HepG2 (cell line): ENCODE measurements around the gene NPNT. TPM values are rescaled to one million over a fixed set of nuclear protein-coding genes. Genes with fewer than 3 reads are reported as not detected.

Source experiments
- ATAC-seq: fragments of 200-7000 bp; cut with Tn5 transposase; 3 replicates; pipeline ENCODE4 v1.9.1; 2020; ENCODE audit warnings: mild to moderate bottlenecking, moderate library complexity
- BruUV-seq: library from RNA; stranded (reverse); fragments of 400-500 nt; replicated peaks from 2 replicates; lab custom pipeline; 2021; lab: Mats Ljungman, UMichigan
- CTCF ChIA-PET: fragments of 300-600 bp; formaldehyde crosslinking; extraction: SDS; loops from one replicate; lab custom pipeline; 2021; ENCODE audit warnings: low total read pairs, inconsistent platforms, low intra/inter-chr PET ratio; lab: Yijun Ruan, JAX
- POLR2A ChIA-PET: fragments of 350-600 bp; sonication (Branson Sonifier 250); formaldehyde crosslinking; loops from one replicate; lab custom pipeline; 2020; ENCODE audit warnings: antibody characterized with exemption, inconsistent platforms; lab: Yijun Ruan, JAX
- DNase-seq: peaks from one replicate; pipeline ENCODE4 v3.0.0-alpha.2; 2015; ENCODE audit warnings: low spot score
- FAIRE-seq: peaks from 3 replicates; lab custom pipeline; 2011; peaks lifted over from hg19 to GRCh38; lab: Jason Lieb, UNC
- H2AFZ ChIP-seq: one replicate; pipeline ENCODE4 v1.6.1; 2011; ENCODE audit warnings: low read length, inconsistent platforms
- H3K27ac ChIP-seq: fragments of 300-600 bp; 3 replicates; pipeline ENCODE4 v1.8.0; 2011; ENCODE audit warnings: mixed run types, mild to moderate bottlenecking, mixed read lengths, low read length, inconsistent platforms; ENCODE audit not compliant: insufficient read depth; ENCODE audit errors: extremely low read length
- H3K27me3 ChIP-seq, 2 experiments: fragments of 200-600 bp in 1 of 2; 2 replicates in 1 of 2; 3 replicates in 1 of 2; pipeline versions ENCODE4 v1.6.0 to v1.8.0; 2011; ENCODE audit warnings: low read length in 2 of 2, mild to moderate bottlenecking in 2 of 2, moderate library complexity in 2 of 2, inconsistent platforms in 1 of 2; ENCODE audit not compliant: insufficient read depth in 2 of 2, control insufficient read depth in 1 of 2
- H3K36me3 ChIP-seq, 2 experiments: fragments of 200-600 bp in 1 of 2; replicated peaks in 1 of 2; 2 replicates in 1 of 2; 3 replicates in 1 of 2; pipeline versions ENCODE4 v1.5.1 to v1.8.0; 2011; ENCODE audit warnings: low read length in 2 of 2, inconsistent platforms in 1 of 2; ENCODE audit not compliant: insufficient read depth in 2 of 2, control insufficient read depth in 1 of 2
- H3K4me1 ChIP-seq: 2 replicates; pipeline ENCODE4 v1.5.1; 2012; ENCODE audit warnings: low read length, inconsistent platforms; ENCODE audit not compliant: insufficient read depth
- H3K4me2 ChIP-seq: 2 replicates; pipeline ENCODE4 v1.6.0; 2011; ENCODE audit warnings: low read depth, low read length, inconsistent platforms
- H3K4me3 ChIP-seq, 3 experiments: fragments of 200-600 bp in 1 of 3; sonication (generic), shearing (Covaris generic) in 1 of 3; replicated peaks in 1 of 3; 2 replicates each; pipeline ENCODE4 v1.5.1; 2011 to 2016; ENCODE audit warnings: low read length in 3 of 3, inconsistent platforms in 2 of 3, low read depth in 2 of 3, mild to moderate bottlenecking in 2 of 3, control low read depth in 1 of 3, mixed read lengths in 1 of 3; ENCODE audit not compliant: insufficient read depth in 1 of 3
- H3K79me2 ChIP-seq: one replicate; pipeline ENCODE4 v1.6.1; 2011; ENCODE audit warnings: low read length, inconsistent platforms; ENCODE audit not compliant: insufficient read depth
- H3K9ac ChIP-seq: 2 replicates; pipeline ENCODE4 v1.6.0; 2011; ENCODE audit warnings: mild to moderate bottlenecking, low read depth, low read length, inconsistent platforms; ENCODE audit not compliant: insufficient read depth
- H3K9me3 ChIP-seq: 2 replicates; pipeline ENCODE4 v1.5.1; 2012; ENCODE audit warnings: mild to moderate bottlenecking, low read length
- H4K20me1 ChIP-seq: 2 replicates; pipeline ENCODE4 v1.6.0; 2011; ENCODE audit warnings: inconsistent platforms, mild to moderate bottlenecking, low read length, moderate library complexity; ENCODE audit not compliant: insufficient read depth
- CEBPB ChIP-seq: IDR thresholded peaks from 2 replicates; pipeline ENCODE4 v1.6.1; 2011; ENCODE audit warnings: low read depth, low read length, improper control_type of control experiment, borderline replicate concordance
- CEBPG ChIP-seq: IDR thresholded peaks from 2 replicates; pipeline ENCODE4 v1.6.1; 2016
- GATAD2A ChIP-seq: IDR thresholded peaks from 2 replicates; pipeline ENCODE4 v1.6.1; 2016
- GZF1 ChIP-seq: sonication (generic); formaldehyde crosslinking; IDR thresholded peaks from 2 replicates; pipeline ENCODE4 v1.5.1; 2020; ENCODE audit warnings: mild to moderate bottlenecking, missing genetic modification reagents
- NR2C2 ChIP-seq: sonication (generic); formaldehyde crosslinking; IDR thresholded peaks from 2 replicates; pipeline ENCODE4 v1.4.0; 2020; ENCODE audit warnings: missing genetic modification reagents, mild to moderate bottlenecking, moderate library complexity, borderline replicate concordance
- PAF1 ChIP-seq: IDR thresholded peaks from 2 replicates; pipeline ENCODE4 v1.6.1; 2016; ENCODE audit warnings: missing genetic modification reagents, missing compliant biosample characterization
- SOX6 ChIP-seq, 2 experiments: fragments of 450-650 bp in 1 of 2; sonication (generic) in 1 of 2; formaldehyde crosslinking in 1 of 2; IDR thresholded peaks; 2 replicates each; pipeline versions ENCODE4 v1.4.0 to v1.6.1; 2017 to 2020; ENCODE audit warnings: antibody characterized with exemption in 1 of 2, mild to moderate bottlenecking in 1 of 2, missing genetic modification reagents in 1 of 2
- ZNF446 ChIP-seq: sonication (generic); formaldehyde crosslinking; IDR thresholded peaks from 2 replicates; pipeline ENCODE4 v1.5.0; 2020; ENCODE audit warnings: mild to moderate bottlenecking, missing genetic modification reagents
- ZNF484 ChIP-seq: sonication (generic); formaldehyde crosslinking; IDR thresholded peaks from 2 replicates; pipeline ENCODE4 v1.5.1; 2020; ENCODE audit warnings: mild to moderate bottlenecking, low read depth, missing genetic modification reagents, borderline replicate concordance
- ZNF558 ChIP-seq: sonication (generic); formaldehyde crosslinking; IDR thresholded peaks from 2 replicates; pipeline ENCODE4 v1.9.0; 2022; ENCODE audit warnings: mild to moderate bottlenecking, missing genetic modification reagents, borderline replicate concordance
- ZNF883 ChIP-seq: sonication (generic); formaldehyde crosslinking; IDR thresholded peaks from 2 replicates; pipeline ENCODE4 v1.5.1; 2020; ENCODE audit warnings: mild to moderate bottlenecking, missing genetic modification reagents; ENCODE audit errors: not compliant biosample characterization
- WGBS: methylation state at CpG from one replicate; pipeline ENCODE4 v1.1.6; 2017; ENCODE audit warnings: low lambda C conversion rate; 5-methylcytosine and 5-hydroxymethylcytosine counted together
- in situ Hi-C: cut with HindIII; loops from 2 replicates; pipeline ENCODE4 v1.10.0; 2017; ENCODE audit warnings: low pct_unique_long_range_greater_than_20kb; ENCODE audit not compliant: extremely low pct_ligation_motif_present
- intact Hi-C: fragments of 100-400 bp; cut with micrococcal nuclease; formaldehyde crosslinking; loops from one replicate; pipeline ENCODE4 v1.10.0; 2022; ENCODE audit not compliant: unreplicated experiment
- polyA plus RNA-seq, 8 experiments: library from polyadenylated mRNA; depleted of rRNA in 3 of 8; stranded (reverse) in 7 of 8; unstranded in 1 of 8; fragments of >200 nt; fragmentation: Illumina TruSeq in 4 of 8; extraction: Trizol in 4 of 8; gene quantifications; 2 replicates each; pipeline versions ENCODE4 v1.2.1 to v1.2.3, GENCODE V29; 2011 to 2016; ENCODE audit warnings: low read depth in 4 of 8, missing spikeins in 1 of 8, mixed read lengths in 1 of 8; ENCODE audit not compliant: insufficient read depth in 1 of 8
- total RNA-seq, 5 experiments: library from RNA; depleted of rRNA; stranded (reverse); fragments of >200 nt; fragmentation: Illumina TruSeq; extraction: Trizol; gene quantifications; 2 replicates each; pipeline ENCODE4 v1.2.3, GENCODE V29; 2016; ENCODE audit warnings: low read depth in 1 of 5
- TF ChIP-seq, protein P1 (sequence below): sonication (generic); formaldehyde crosslinking; IDR thresholded peaks from 2 replicates; pipeline ENCODE4 v1.9.0; 2022; ENCODE audit warnings: low read depth, missing genetic modification reagents
- TF ChIP-seq, protein P2 (sequence below): sonication (generic); formaldehyde crosslinking; IDR thresholded peaks from 2 replicates; pipeline ENCODE4 v1.4.0; 2020; ENCODE audit warnings: missing genetic modification reagents

NPNT gene
- total and polyA plus RNA-seq, 2 of the 13 experiments (the other 11 are each of a cell fraction or from before 2014, with no cell fraction given), result 1.1 to 19.1 TPM

DNA sequence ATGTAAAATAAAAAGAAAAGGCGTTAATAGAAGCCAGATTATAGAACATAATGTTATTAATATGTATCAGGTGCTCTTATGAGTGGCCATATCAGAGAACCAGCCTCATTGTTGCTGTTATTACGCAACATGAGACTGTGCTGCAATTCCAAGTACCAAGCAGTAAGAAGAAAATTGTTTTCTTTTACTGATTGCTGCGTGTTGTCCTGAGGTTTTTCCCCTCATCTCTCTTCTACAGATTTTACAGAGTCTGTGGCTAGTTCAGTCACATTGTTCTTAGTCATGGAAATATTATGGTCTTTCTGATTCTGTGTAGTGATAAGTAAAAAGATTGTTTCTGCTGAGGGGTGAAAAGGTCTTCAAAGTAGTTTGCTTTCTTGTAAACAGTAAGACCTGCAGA is 55.9 kb downstream of the NPNT start:
- WGBS, result 39% methylated on average over 3 of the region's 3 CpGs
- H3K36me3 ChIP-seq, result no peaks in the 10 kb centered on the region
- POLR2A ChIA-PET, result no interaction called here
- BruUV-seq, result no TSS peak
- CTCF ChIA-PET, result no interaction called here
- in situ Hi-C loops, result no loop called here
- no peak overlapping the region for H2AFZ ChIP-seq
- no peak for DNase-seq
- no peaks in the 10 kb centered on the region for H3K4me1 ChIP-seq
- no peaks in the 10 kb centered on the region for H3K79me2 ChIP-seq
- ATAC-seq, result no peak
- FAIRE-seq, result no peak
- intact Hi-C loops, result no loop called here
- H3K9me3 ChIP-seq, result no peaks in the 10 kb centered on the region
- no peak overlapping the region for H3K4me2 ChIP-seq
- no peaks in the 10 kb centered on the region for H3K27me3 ChIP-seq
- no peak overlapping the region for H3K9ac ChIP-seq
- TF ChIP-seq CEBPG (CRISPR knock-in tag), result peak; percentile 87
- TF ChIP-seq, protein P1, sequence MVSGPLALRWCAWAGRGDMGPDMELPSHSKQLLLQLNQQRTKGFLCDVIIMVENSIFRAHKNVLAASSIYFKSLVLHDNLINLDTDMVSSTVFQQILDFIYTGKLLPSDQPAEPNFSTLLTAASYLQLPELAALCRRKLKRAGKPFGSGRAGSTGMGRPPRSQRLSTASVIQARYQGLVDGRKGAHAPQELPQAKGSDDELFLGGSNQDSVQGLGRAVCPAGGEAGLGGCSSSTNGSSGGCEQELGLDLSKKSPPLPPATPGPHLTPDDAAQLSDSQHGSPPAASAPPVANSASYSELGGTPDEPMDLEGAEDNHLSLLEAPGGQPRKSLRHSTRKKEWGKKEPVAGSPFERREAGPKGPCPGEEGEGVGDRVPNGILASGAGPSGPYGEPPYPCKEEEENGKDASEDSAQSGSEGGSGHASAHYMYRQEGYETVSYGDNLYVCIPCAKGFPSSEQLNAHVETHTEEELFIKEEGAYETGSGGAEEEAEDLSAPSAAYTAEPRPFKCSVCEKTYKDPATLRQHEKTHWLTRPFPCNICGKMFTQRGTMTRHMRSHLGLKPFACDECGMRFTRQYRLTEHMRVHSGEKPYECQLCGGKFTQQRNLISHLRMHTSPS, result no peak
- no peak for TF ChIP-seq ZNF558 (CRISPR knock-in tag)
- TF ChIP-seq CEBPB, result peak; percentile 98
- H3K4me3 ChIP-seq, result no peak overlapping the region
- H3K27ac ChIP-seq, result no peak overlapping the region
- no peaks in the 10 kb centered on the region for H4K20me1 ChIP-seq

DNA sequence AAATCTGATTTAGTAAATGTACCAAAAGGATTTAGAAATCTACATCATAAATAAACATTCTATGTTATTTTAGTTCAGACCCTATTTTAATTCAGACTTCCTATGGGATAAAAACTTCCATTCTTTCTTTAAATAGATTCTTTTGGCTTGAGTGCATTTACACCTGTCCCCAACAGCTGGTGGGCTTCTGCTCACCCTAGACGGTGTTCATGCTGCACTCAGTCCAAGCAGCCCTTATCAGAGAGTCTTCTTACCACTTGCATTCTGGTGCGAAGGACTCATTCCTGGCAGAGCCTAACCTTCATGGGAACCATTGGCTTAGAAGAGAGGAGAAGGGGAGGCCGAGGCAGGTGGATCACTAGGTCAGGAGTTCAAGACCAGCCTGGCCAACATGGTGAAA is 57.3 kb downstream of the NPNT start:
- ChIA-PET CTCF (no interaction called here), POLR2A (no interaction called here)
- no peaks in the 10 kb centered on the region for H3K36me3 ChIP-seq
- no peak overlapping the region for H3K27ac ChIP-seq
- H4K20me1 ChIP-seq, result no peaks in the 10 kb centered on the region
- no peak overlapping the region for H3K4me2 ChIP-seq
- H3K9me3 ChIP-seq, result no peaks in the 10 kb centered on the region
- H3K79me2 ChIP-seq, result no peaks in the 10 kb centered on the region
- 80% methylated on average over 3 of the region's 3 CpGs for WGBS
- H3K27me3 ChIP-seq, result no peaks in the 10 kb centered on the region
- DNase-seq, result no peak
- no peak for FAIRE-seq
- no peak overlapping the region for H3K9ac ChIP-seq
- ATAC-seq, result no peak
- intact Hi-C loops, result no loop called here
- in situ Hi-C loops, result no loop called here
- H2AFZ ChIP-seq, result no peak overlapping the region
- no peak overlapping the region for H3K4me3 ChIP-seq
- no peaks in the 10 kb centered on the region for H3K4me1 ChIP-seq
- no TSS peak for BruUV-seq
- TF ChIP-seq, protein P2, sequence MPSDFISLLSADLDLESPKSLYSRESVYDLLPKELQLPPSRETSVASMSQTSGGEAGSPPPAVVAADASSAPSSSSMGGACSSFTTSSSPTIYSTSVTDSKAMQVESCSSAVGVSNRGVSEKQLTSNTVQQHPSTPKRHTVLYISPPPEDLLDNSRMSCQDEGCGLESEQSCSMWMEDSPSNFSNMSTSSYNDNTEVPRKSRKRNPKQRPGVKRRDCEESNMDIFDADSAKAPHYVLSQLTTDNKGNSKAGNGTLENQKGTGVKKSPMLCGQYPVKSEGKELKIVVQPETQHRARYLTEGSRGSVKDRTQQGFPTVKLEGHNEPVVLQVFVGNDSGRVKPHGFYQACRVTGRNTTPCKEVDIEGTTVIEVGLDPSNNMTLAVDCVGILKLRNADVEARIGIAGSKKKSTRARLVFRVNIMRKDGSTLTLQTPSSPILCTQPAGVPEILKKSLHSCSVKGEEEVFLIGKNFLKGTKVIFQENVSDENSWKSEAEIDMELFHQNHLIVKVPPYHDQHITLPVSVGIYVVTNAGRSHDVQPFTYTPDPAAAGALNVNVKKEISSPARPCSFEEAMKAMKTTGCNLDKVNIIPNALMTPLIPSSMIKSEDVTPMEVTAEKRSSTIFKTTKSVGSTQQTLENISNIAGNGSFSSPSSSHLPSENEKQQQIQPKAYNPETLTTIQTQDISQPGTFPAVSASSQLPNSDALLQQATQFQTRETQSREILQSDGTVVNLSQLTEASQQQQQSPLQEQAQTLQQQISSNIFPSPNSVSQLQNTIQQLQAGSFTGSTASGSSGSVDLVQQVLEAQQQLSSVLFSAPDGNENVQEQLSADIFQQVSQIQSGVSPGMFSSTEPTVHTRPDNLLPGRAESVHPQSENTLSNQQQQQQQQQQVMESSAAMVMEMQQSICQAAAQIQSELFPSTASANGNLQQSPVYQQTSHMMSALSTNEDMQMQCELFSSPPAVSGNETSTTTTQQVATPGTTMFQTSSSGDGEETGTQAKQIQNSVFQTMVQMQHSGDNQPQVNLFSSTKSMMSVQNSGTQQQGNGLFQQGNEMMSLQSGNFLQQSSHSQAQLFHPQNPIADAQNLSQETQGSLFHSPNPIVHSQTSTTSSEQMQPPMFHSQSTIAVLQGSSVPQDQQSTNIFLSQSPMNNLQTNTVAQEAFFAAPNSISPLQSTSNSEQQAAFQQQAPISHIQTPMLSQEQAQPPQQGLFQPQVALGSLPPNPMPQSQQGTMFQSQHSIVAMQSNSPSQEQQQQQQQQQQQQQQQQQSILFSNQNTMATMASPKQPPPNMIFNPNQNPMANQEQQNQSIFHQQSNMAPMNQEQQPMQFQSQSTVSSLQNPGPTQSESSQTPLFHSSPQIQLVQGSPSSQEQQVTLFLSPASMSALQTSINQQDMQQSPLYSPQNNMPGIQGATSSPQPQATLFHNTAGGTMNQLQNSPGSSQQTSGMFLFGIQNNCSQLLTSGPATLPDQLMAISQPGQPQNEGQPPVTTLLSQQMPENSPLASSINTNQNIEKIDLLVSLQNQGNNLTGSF, result no peak
- TF ChIP-seq ZNF883, result no peak
- no peak for TF ChIP-seq ZNF446
- TF ChIP-seq PAF1 (CRISPR knock-in tag), result no peak
- TF ChIP-seq ZNF484 (CRISPR knock-in tag), result no peak
- TF ChIP-seq SOX6 (IDR thresholded peaks at IDR 0.05), result no peak
- TF ChIP-seq SOX6 (CRISPR knock-in tag; IDR thresholded peaks at IDR 0.05), result no peak
- TF ChIP-seq GATAD2A (CRISPR knock-in tag), result no peak
- TF ChIP-seq GZF1 (CRISPR knock-in tag), result no peak
- no peak for TF ChIP-seq NR2C2 (CRISPR knock-in tag)
